ENCODE data around the gene ST6GALNAC1.

GRCh38 chr17:76673729-76674128 lies 30.2 kb upstream of the ST6GALNAC1 start:
- TF ChIP-seq EZH2 (IDR thresholded peaks at IDR 0.05; ENCODE audit: low read length) (no peak), CTCF (optimal IDR thresholded peaks at IDR 0.05 in 1 of 3, IDR thresholded peaks at IDR 0.05 in 1 of 3, conservative IDR thresholded peaks at IDR 0.05 in 1 of 3; ENCODE audit: extremely low read depth in 1 of 3, insufficient read depth in 2 of 3, low read length in 3 of 3) (no peak)
